Measurements from ENCODE around the gene DACT2.

The DACT2 gene

DNA sequence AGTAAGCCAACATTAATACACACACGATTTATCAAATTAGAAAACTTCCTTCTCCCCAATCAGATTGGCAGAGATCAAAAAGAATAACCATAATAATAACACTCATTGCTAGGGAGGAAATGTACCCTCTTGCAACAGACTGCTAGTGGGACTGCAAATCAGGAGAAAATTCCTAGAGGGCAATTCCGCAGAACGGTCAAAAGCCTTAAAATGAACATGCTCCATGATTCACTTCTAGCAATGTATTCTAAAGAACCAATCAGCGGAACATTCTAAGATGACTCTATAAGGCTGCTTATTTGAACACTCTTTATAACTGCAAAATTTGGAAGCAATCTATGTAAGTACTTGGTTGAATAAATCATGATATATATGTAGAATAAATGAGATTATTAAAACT is 8.5 kb upstream of the DACT2 start:
- DNase-seq (ENCODE audit: low read depth): no peak
- H3K4me3 ChIP-seq (ENCODE audit: control insufficient read depth, low read depth, low read length): no peak overlapping the region
- no peak for TF ChIP-seq CTCF (conservative IDR thresholded peaks at IDR 0.05; ENCODE audit: control insufficient read depth, insufficient read depth, low read depth, low read length)

GRCh38 chr6:168326294-168327261 is 7.0 kb upstream of the DACT2 start:
- no peak for TF ChIP-seq CTCF (conservative IDR thresholded peaks at IDR 0.05; ENCODE audit: control insufficient read depth, insufficient read depth, low read depth, low read length)
- no peak for DNase-seq (ENCODE audit: low read depth)
- no peak overlapping the region for H3K4me3 ChIP-seq (ENCODE audit: control insufficient read depth, low read depth, low read length)

DNA sequence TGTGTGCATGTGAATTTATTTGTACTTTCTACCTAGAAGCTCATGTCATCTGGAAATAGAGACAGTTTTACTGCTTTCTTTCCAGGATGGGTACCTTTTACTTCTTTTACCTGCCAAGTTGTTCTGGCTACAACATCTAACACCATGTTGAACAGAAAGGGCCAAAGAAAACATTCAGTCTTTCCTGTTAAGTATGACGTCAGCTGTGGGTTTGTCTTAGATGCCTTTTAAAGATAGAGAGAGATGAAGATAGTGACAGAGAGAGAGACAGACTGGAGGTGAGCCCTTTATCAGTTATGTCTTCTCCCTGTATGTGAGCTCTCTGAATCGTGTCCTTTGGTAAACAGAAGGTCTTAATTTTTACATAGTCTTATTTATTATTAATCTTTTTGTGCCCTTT is 3.4 kb upstream of the DACT2 start:
- no peak overlapping the region for H3K4me3 ChIP-seq (ENCODE audit: control insufficient read depth, low read depth, low read length)
- TF ChIP-seq CTCF (conservative IDR thresholded peaks at IDR 0.05; ENCODE audit: control insufficient read depth, insufficient read depth, low read depth, low read length): no peak
- DNase-seq (ENCODE audit: low read depth): no peak

- no peak for TF ChIP-seq CTCF (conservative IDR thresholded peaks at IDR 0.05; ENCODE audit: control insufficient read depth, insufficient read depth, low read depth, low read length)
- DNase-seq (ENCODE audit: low read depth): no peak
- H3K4me3 ChIP-seq (ENCODE audit: control insufficient read depth, low read depth, low read length): no peak overlapping the region
Measured at GRCh38 chr6:168320634-168321033, 1.1 kb upstream of the DACT2 start.

DNA sequence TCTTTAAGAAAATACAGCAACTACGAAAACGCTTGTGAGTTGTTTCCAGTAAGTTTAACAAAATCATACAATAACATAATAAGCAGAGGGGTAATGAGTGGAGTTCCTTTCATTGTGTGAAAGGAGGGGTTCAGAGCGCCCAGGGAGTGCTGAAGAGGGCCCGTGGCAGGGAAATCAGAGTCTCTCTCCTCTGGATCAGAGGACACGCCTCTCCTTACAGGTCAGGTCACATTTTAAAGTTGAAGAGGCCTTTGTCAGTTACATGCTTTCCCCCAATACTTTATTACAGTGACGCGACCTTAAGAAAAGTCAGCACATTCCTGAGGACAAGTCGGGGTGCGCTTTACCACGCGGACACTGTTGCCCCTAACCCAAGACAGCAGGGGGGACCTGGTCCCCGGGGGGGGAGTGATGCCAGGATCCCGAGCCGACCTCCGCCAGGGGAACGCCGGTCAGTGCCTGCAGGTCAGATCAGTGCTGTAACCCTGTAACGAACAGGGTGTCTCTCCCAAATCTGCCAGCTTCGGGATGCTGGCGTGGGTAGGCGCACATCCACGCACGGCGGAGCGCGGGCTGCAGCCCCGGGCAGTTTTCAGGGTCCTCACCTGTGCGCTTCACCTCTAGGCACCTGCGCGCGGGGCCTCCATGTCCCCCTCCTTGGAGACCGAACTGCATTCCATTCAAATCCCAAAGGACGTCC is 848 bp downstream of the DACT2 start:
- H3K4me3 ChIP-seq (ENCODE audit: control insufficient read depth, low read depth, low read length): no peak overlapping the region
- TF ChIP-seq CTCF (conservative IDR thresholded peaks at IDR 0.05; ENCODE audit: control insufficient read depth, insufficient read depth, low read depth, low read length): no peak

DNA sequence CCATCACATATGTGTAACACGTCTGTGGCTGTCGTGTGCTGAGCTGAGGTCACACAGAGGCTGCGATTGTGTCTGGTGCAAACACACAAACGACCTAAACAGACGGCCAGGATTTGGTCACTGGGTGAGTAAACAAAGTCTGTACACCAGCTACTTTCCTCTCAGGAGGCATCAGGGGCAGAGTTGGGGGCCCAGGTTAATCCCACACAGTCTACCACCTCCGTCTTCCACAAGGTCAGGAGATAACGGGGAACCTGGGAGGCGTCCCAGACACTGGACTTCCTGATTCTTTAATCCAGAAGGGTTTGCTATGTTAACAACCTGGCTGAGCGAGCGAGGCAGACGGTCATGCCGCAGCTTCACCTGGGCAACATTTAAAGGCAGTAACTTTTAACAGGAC is 1.5 kb downstream of the DACT2 start:
- no peak for DNase-seq (ENCODE audit: low read depth)
- no peak for TF ChIP-seq CTCF (conservative IDR thresholded peaks at IDR 0.05; ENCODE audit: control insufficient read depth, insufficient read depth, low read depth, low read length)
- H3K4me3 ChIP-seq (ENCODE audit: control insufficient read depth, low read depth, low read length): no peak overlapping the region

More for the DNA sequence above, 848 bp downstream of the DACT2 start:
- no peak for DNase-seq (ENCODE audit: low read depth)
